Skeletal muscle tissue (tissue), 4 donors: ENCODE measurements around the gene TRIOBP. TPM values are rescaled to one million over a fixed set of nuclear protein-coding genes. Genes with fewer than 3 reads are reported as not detected.
"Not testable (repeated sequence)": the region's sequence is repeated elsewhere in the genome, so short reads cannot be mapped to it uniquely, and the experiment has no call there.

ENCODE experiments used
- H3K27ac ChIP-seq: one replicate; pipeline ENCODE4 v1.7.0; 2013; ENCODE audit warnings: mild to moderate bottlenecking, low read depth, low read length, inconsistent platforms
- H3K27me3 ChIP-seq, 3 donors: one replicate each; pipeline ENCODE4 v1.7.0; 2013; ENCODE audit warnings: low read length in 3 of 3; ENCODE audit not compliant: control insufficient read depth in 3 of 3, insufficient read depth in 3 of 3
- H3K36me3 ChIP-seq, 3 donors: one replicate each; pipeline ENCODE4 v1.7.0; 2013; ENCODE audit warnings: low read length in 3 of 3; ENCODE audit not compliant: control insufficient read depth in 3 of 3, insufficient read depth in 3 of 3
- H3K4me1 ChIP-seq, 3 donors: one replicate each; pipeline ENCODE4 v1.7.0; 2013; ENCODE audit warnings: low read length in 3 of 3, mild to moderate bottlenecking in 3 of 3; ENCODE audit not compliant: control insufficient read depth in 3 of 3, insufficient read depth in 3 of 3
- H3K4me3 ChIP-seq, 3 donors: one replicate each; pipeline ENCODE4 v1.7.0; 2013; ENCODE audit warnings: low read length in 3 of 3
- H3K9ac ChIP-seq, 3 donors: one replicate each; pipeline ENCODE4 v1.7.0; 2013; ENCODE audit warnings: low read length in 3 of 3, mild to moderate bottlenecking in 3 of 3, moderate library complexity in 2 of 3, low read depth in 1 of 3
- H3K9me3 ChIP-seq, 3 donors: one replicate each; pipeline ENCODE4 v1.7.0; 2013; ENCODE audit warnings: low read length in 3 of 3; ENCODE audit not compliant: control insufficient read depth in 3 of 3
- total RNA-seq: library from RNA; depleted of rRNA; stranded (reverse); fragments of >200 nt; gene quantifications from one replicate; pipeline ENCODE4 v1.2.3, GENCODE V29; 2014
- donor health status: Osteomylitis.

The TRIOBP gene
- total RNA-seq, 1 donor from 2014 or later = 26.6 TPM

DNA sequence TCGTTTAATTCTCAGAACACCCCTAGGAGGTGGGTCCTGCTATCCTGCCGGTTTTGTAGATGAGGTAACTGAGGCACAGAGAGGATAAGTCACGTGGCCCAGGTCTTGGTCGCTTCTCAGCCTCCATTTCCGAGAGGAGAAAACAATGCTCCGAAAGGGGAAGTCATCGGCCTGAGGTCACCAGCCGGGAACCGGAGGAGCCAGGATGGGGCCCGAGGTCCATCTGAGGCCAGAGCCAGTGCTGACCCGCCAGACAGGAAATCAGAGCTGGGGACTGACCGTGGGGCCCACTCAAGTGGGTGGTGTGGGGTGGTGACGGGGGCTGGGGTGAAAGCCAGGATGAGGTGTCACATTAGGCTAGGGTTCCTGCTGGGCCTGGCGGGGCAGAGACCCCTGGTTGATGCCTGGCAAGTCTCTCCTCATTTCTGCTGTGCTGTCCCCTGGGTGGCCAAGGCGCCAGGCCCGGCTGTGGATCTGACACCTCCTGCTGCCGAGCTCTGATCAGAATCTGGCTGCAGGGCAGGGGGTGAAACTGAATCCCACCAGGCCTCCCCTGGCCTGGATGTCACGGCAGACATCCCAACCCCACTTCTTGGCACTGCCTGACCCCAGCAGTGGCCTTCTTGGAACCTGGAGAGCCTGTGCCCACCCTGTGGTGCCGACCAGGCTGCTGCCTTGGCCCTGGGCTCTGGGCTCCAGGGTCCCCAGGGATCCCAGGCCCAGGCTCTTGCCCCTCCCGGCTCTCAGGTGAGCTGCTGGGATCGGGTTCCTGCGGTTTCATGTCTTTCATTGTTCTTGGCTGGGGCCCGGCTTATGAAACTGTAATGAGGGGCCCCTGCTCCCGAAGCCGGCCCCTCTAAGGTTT lies 12.0 kb downstream of the TRIOBP start:
- no peaks in the 10 kb centered on the region for H3K36me3 ChIP-seq
- H3K9ac ChIP-seq = no peak overlapping the region
- H3K27ac ChIP-seq = no peak overlapping the region
- H3K27me3 ChIP-seq = no peaks in the 10 kb centered on the region
- no peaks in the 10 kb centered on the region for H3K9me3 ChIP-seq
- peaks cover 0 to 2% (median 0%) of the 10 kb centered on the region in 3 donors for H3K4me1 ChIP-seq
- H3K4me3 ChIP-seq = no peak overlapping the region

DNA sequence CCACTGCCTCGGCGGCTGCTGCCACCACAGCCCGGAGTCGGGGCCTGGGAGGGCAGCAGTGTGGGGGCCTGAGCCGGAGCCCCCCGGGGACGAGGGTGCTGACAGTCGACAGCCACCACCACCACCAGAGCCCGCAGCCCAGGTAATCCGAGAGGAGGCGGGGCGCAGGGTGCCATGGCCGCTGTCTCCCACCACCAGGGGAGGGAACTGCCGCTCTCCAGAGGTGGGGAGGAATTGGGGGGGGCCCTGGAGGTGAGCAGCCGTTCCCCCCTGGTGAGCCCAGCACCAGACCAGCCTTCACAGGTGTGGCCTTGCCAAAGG lies 12.6 kb downstream of the TRIOBP start:
- H3K36me3 ChIP-seq = no peaks in the 10 kb centered on the region
- H3K4me3 ChIP-seq = no peak overlapping the region
- peaks cover 0 to 2% (median 0%) of the 10 kb centered on the region in 3 donors for H3K4me1 ChIP-seq
- H3K9ac ChIP-seq = no peak overlapping the region
- H3K9me3 ChIP-seq = no peaks in the 10 kb centered on the region
- no peaks in the 10 kb centered on the region for H3K27me3 ChIP-seq
- no peak overlapping the region for H3K27ac ChIP-seq

DNA sequence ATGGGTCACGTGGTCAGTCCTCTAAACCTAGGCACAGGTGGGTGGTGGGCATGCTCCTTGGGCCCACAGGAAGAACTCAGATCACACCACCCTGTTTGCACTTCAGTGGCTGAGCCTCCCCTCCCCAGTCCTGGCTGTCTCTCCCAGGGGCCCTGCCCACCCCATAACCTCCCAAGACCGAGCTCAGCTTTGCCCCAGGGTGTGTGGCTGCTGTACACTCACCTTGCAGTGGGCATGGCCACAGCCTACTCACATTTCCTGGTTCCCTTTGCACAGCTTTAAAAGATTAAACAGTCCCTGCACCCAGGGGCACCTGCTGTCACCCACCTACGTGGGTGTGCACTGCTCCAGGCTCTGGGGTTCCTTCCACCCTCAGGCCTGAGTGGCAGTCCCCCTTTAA lies 13.8 kb downstream of the TRIOBP start:
- no peaks in the 10 kb centered on the region for H3K36me3 ChIP-seq
- no peak overlapping the region for H3K9ac ChIP-seq
- H3K9me3 ChIP-seq = no peaks in the 10 kb centered on the region
- no peak overlapping the region for H3K27ac ChIP-seq
- peaks cover 0 to 2% (median 0%) of the 10 kb centered on the region in 3 donors for H3K4me1 ChIP-seq
- H3K4me3 ChIP-seq = no peak overlapping the region
- H3K27me3 ChIP-seq = no peaks in the 10 kb centered on the region

DNA sequence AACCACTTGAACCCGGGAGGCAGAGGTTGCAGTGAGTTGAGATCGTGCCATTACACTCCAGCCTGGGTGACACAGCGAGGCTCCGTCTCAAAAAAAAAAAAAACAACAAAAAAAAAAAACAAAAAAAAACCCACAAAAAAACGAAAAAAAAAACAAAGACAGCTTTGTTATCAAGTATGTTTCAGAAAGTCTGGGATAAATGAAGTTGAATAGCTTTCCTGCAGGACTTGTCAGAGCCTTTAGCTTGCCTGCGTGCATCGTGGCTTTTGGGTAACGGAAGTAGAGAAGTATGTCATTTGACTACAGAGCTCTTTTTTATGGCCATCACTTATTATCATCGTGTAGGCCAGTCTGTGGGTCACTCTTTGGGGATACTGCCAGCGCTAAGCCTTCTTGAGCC lies 14.6 kb downstream of the TRIOBP start:
- H3K36me3 ChIP-seq = no peaks in the 10 kb centered on the region
- no peak overlapping the region for H3K9ac ChIP-seq
- no peaks in the 10 kb centered on the region for H3K27me3 ChIP-seq
- no peak overlapping the region for H3K4me3 ChIP-seq
- no peak overlapping the region for H3K27ac ChIP-seq
- no peaks in the 10 kb centered on the region for H3K9me3 ChIP-seq
- peaks cover 0 to 2% (median 0%) of the 10 kb centered on the region in 3 donors for H3K4me1 ChIP-seq

DNA sequence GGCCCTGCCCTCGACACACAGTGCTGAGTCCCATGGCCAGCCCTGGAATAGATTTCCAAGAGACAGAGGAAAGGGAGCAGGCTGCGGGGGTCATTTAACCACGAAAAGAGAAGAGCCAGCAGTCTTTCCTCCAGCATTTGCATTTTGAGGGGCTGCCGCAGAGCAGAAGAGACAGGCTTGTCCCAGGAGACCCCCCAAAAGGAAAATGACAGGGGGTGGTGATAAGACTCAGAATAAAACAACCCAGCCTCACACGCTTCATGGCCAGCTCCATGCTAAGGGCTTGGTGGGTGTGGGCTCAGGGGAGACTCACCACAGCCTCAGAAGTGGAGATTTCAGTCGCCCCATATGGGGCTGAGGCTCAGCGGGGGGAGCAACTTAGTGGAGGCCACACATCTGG lies 16.9 kb downstream of the TRIOBP start:
- H3K36me3 ChIP-seq = no peaks in the 10 kb centered on the region
- H3K9me3 ChIP-seq = no peaks in the 10 kb centered on the region
- H3K4me3 ChIP-seq = no peak overlapping the region
- peaks cover 0 to 2% (median 0%) of the 10 kb centered on the region in 3 donors for H3K4me1 ChIP-seq
- no peak overlapping the region for H3K27ac ChIP-seq
- H3K9ac ChIP-seq = no peak overlapping the region
- no peaks in the 10 kb centered on the region for H3K27me3 ChIP-seq

DNA sequence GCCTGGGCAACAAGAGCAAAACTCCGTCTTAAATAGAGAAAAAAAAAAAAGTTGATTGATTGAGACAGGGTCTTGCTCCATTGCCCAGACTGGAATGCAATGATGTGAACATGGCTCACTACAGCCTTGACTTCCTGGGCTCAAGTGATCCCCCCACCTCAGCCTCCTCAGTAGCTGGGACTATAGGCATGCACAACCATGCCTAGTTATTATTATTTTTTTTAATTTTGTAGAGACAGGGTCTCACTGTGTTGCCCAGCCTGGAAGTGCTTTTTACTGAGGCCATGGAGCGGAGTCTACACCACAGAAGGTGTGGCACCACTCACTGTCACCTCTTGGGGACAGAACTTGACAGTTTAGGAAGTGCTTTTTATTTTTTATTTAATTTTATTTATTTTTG lies 17.8 kb downstream of the TRIOBP start:
- Histone ChIP-seq H3K4me1 (no peaks in the 10 kb centered on the region), H3K4me3 (no peak overlapping the region), H3K27me3 (no peaks in the 10 kb centered on the region), H3K9ac (no peak overlapping the region), H3K27ac (no peak overlapping the region), H3K9me3 (no peaks in the 10 kb centered on the region), H3K36me3 (no peaks in the 10 kb centered on the region)

DNA sequence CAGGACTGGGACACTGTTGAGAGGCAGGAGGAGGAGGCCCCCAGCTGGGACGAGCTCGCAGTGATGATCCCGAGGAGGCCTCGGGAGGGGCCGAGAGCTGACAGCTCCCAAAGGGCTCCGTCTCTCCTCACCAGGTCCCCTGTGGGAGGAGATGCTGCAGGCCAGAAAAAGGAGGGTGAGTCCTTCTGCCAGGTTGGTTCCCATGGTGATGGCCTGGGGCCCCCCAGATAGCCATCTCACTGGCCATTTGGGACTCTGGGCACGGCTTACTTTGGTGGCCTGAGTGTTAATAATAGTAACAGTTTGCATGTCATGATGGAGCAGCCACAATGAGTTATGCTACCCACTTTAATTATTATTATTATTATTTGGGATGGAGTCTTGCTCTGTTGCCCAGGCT lies 18.9 kb downstream of the TRIOBP start:
- H3K4me3 ChIP-seq = no peak overlapping the region
- no peaks in the 10 kb centered on the region for H3K4me1 ChIP-seq
- H3K36me3 ChIP-seq = no peaks in the 10 kb centered on the region
- no peak overlapping the region for H3K27ac ChIP-seq
- H3K9ac ChIP-seq = no peak overlapping the region
- H3K27me3 ChIP-seq = no peaks in the 10 kb centered on the region
- no peaks in the 10 kb centered on the region for H3K9me3 ChIP-seq

DNA sequence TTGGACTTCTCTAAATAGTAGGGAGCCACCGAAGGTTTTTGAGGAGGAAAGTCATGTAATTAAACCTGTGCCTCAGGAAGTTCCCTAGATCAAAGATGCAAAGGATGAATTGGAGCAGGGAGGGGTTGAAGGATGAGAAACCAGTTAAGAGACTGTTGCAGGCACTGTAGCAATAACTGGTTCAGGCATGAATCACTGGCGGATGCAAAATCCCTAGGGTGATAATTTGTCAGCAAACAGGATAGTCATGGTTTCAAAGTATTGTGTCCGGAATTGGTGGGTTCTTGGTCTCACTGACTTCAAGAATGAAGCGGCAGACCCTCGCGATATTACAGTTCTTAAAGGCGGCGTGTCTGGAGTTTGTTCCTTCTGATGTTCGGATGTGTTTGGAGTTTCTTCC lies 19.9 kb downstream of the TRIOBP start:
- Histone ChIP-seq H3K4me3 (no peak overlapping the region), H3K36me3 (no peaks in the 10 kb centered on the region), H3K4me1 (no peaks in the 10 kb centered on the region), H3K9me3 (no peaks in the 10 kb centered on the region), H3K27me3 (no peaks in the 10 kb centered on the region), H3K9ac (no peak overlapping the region), H3K27ac (no peak overlapping the region)

DNA sequence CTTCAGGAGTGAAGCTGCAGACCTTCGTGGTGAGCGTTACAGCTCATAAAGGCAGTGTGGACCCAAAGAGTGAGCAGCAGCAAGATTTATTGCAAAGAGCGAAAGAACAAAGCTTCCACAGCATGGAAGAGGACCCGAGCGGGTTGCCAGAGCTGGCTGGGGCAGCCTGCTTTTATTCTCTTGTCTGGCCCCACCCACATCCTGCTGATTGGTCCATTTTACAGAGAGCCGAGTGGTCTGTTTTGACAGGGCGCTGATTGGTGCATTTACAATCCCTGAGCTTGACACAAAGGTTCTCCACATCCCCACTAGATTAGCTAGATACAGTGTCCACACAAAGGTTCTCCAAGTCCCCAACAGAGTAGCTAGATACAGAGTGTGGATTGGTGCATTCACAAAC lies 20.4 kb downstream of the TRIOBP start:
- not testable (repeated sequence) for H3K36me3 ChIP-seq, H3K4me3 ChIP-seq, H3K9ac ChIP-seq, H3K4me1 ChIP-seq, H3K27ac ChIP-seq, H3K27me3 ChIP-seq, H3K9me3 ChIP-seq

DNA sequence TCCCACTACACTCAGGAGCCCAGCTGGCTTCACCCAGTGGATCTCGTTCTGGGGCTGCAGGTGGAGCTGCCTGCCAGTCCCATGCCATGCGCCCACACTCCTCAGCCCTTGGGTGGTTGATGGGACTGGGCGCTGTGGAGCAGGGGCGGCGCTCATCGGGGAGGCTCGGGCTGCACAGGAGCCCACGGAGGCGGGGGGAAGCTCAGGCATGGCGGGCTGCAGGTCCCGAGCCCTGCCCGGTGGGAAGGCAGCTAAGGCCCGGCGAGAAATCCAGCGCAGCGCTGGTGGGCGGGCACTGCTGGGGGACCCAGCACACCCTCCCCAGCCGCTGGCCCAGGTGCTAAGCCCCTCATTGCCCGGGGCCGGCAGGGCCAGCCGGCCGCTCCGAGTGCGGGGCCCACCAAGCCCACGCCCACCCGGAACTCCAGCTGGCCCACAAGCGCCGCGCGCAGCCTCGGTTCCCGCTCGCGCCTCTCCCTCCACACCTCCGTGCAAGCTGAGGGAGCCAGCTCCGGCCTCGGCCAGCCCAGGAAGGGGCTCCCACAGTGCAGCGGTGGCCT lies 21.0 kb downstream of the TRIOBP start:
- H3K9ac ChIP-seq, H3K27me3 ChIP-seq, H3K4me3 ChIP-seq, H3K27ac ChIP-seq, H3K36me3 ChIP-seq, H3K9me3 ChIP-seq, H3K4me1 ChIP-seq: not testable (repeated sequence)
